HCT116 (cell line): ENCODE data around the gene KRTAP29-1. TPM values are rescaled to one million over a fixed set of nuclear protein-coding genes. Genes with fewer than 3 reads are reported as not detected.
A peak's percentile ranks its signal among the peaks of the same experiment; 100 is the strongest.

ENCODE experiments used
- ATAC-seq: fragments of 200-7000 bp; cut with Tn5 transposase; 2 replicates; pipeline ENCODE4 v1.9.1; 2020; ENCODE audit warnings: mild to moderate bottlenecking, moderate library complexity
- BruUV-seq: library from RNA; stranded (reverse); fragments of 400-500 nt; replicated peaks from 2 replicates; lab custom pipeline; 2021; lab: Mats Ljungman, UMichigan
- CTCF ChIA-PET: fragments of 300-600 bp; sonication (Branson Sonifier 250); formaldehyde crosslinking; loops from one replicate; lab custom pipeline; 2021; ENCODE audit warnings: antibody characterized with exemption; lab: Charles Lee
- POLR2A ChIA-PET: fragments of 300-600, 350-600 bp; sonication (Branson Sonifier 250); formaldehyde crosslinking; loops from one replicate; lab custom pipeline; 2021; ENCODE audit warnings: antibody characterized with exemption; lab: Charles Lee
- RAD21 ChIA-PET, 2 experiments: fragments of 300-600 bp; sonication (Branson Sonifier 250); formaldehyde crosslinking; loops; one replicate each; lab custom pipeline; 2023; ENCODE audit warnings: low total read pairs in 2 of 2; ENCODE audit not compliant: uncharacterized antibody in 2 of 2, unreplicated experiment in 2 of 2, low non-redundant PET in 1 of 2; lab: Charles Lee
- DNase-seq: peaks from one replicate; pipeline ENCODE4 v3.0.0-alpha.2; 2010; ENCODE audit warnings: low read depth, low spot score
- H2AFZ ChIP-seq: fragments of 200-600 bp; shearing (Covaris generic), sonication (generic); 2 replicates; pipeline ENCODE4 v1.6.1; 2017; ENCODE audit warnings: low read depth, mixed run types, mixed read lengths, antibody characterized with exemption, low read length; ENCODE audit not compliant: poor library complexity, severe bottlenecking
- H3K27ac ChIP-seq: 2 replicates; pipeline ENCODE4 v1.5.1; 2012; ENCODE audit warnings: low read depth, low read length
- H3K27me3 ChIP-seq: fragments of 200-600 bp; sonication (generic); 2 replicates; pipeline ENCODE4 v1.6.1; 2016; ENCODE audit warnings: mixed run types, low read length, mixed read lengths; ENCODE audit not compliant: insufficient read depth
- H3K36me3 ChIP-seq, 2 experiments: fragments of 200-500 bp in 1 of 2; fragments of 200-600 bp in 1 of 2; sonication (Bioruptor generic) in 1 of 2; sonication (generic) in 1 of 2; 2 replicates each; pipeline versions ENCODE4 v1.5.1 to v1.6.1; 2014 to 2016; ENCODE audit warnings: low read length in 2 of 2, inconsistent platforms in 1 of 2, mixed read lengths in 1 of 2, mixed run types in 1 of 2; ENCODE audit not compliant: insufficient read depth in 2 of 2, control insufficient read depth in 1 of 2
- H3K4me1 ChIP-seq, 2 experiments: fragments of 200-600 bp in 1 of 2; sonication (generic) in 1 of 2; 2 replicates each; pipeline versions ENCODE4 v1.5.1 to v1.6.1; 2012 to 2017; ENCODE audit warnings: low read length in 2 of 2, inconsistent platforms in 1 of 2, mild to moderate bottlenecking in 1 of 2, mixed read lengths in 1 of 2, mixed run types in 1 of 2, moderate library complexity in 1 of 2; ENCODE audit not compliant: insufficient read depth in 2 of 2, control insufficient read depth in 1 of 2
- H3K4me2 ChIP-seq: fragments of 200-600 bp; sonication (generic); 2 replicates; pipeline ENCODE4 v1.6.1; 2017; ENCODE audit warnings: mixed run types, low read length, mixed read lengths
- H3K4me3 ChIP-seq, 2 experiments: fragments of 200-600 bp in 1 of 2; sonication (generic) in 1 of 2; replicated peaks in 1 of 2; 2 replicates each; pipeline ENCODE4 v1.5.1; 2011 to 2016; ENCODE audit warnings: low read length in 2 of 2, control low read depth in 1 of 2, low read depth in 1 of 2, mild to moderate bottlenecking in 1 of 2, mixed read lengths in 1 of 2, mixed run types in 1 of 2
- H3K79me2 ChIP-seq: fragments of 200-600 bp; sonication (generic); 2 replicates; pipeline ENCODE4 v1.6.1; 2017; ENCODE audit warnings: mild to moderate bottlenecking, mixed run types, low read length, moderate library complexity, mixed read lengths; ENCODE audit not compliant: insufficient read depth
- H3K9ac ChIP-seq: fragments of 200-600 bp; sonication (generic); 2 replicates; pipeline ENCODE4 v1.6.1; 2016; ENCODE audit warnings: low read length, mixed read lengths
- H3K9me2 ChIP-seq: fragments of 200-600 bp; sonication (generic), shearing (Covaris generic); 2 replicates; pipeline ENCODE4 v1.6.1; 2017; ENCODE audit warnings: mixed run types, mild to moderate bottlenecking, moderate library complexity; ENCODE audit not compliant: insufficient read depth
- H3K9me3 ChIP-seq, 2 experiments: fragments of 200-500 bp in 1 of 2; fragments of 200-600 bp in 1 of 2; sonication (Bioruptor generic) in 1 of 2; sonication (generic) in 1 of 2; 2 replicates each; pipeline ENCODE4 v1.6.1; 2014 to 2017; ENCODE audit warnings: low read length in 2 of 2, mixed read lengths in 2 of 2, inconsistent platforms in 1 of 2, low read depth in 1 of 2, mild to moderate bottlenecking in 1 of 2, mixed run types in 1 of 2, moderate library complexity in 1 of 2; ENCODE audit not compliant: control insufficient read depth in 1 of 2, insufficient read depth in 1 of 2
- H4K20me1 ChIP-seq: fragments of 200-600 bp; sonication (generic), shearing (Covaris generic); 2 replicates; pipeline ENCODE4 v1.6.1; 2017; ENCODE audit warnings: mixed run types, mild to moderate bottlenecking, moderate library complexity; ENCODE audit not compliant: insufficient read depth
- CTCF ChIP-seq, 3 experiments: fragments of 200-600 bp in 1 of 3; sonication (generic) in 1 of 3; IDR thresholded peaks in 2 of 3; conservative IDR thresholded peaks in 1 of 3; 2 replicates each; pipeline ENCODE4 v1.5.1; 2012 to 2017; ENCODE audit warnings: low read depth in 2 of 3, low read length in 2 of 3, antibody characterized with exemption in 1 of 3, borderline replicate concordance in 1 of 3, control low read depth in 1 of 3, mild to moderate bottlenecking in 1 of 3, mixed read lengths in 1 of 3, mixed run types in 1 of 3, moderate library complexity in 1 of 3; ENCODE audit not compliant: insufficient read depth in 1 of 3
- ELF1 ChIP-seq: IDR thresholded peaks from 2 replicates; pipeline ENCODE4 v1.6.1; 2012; ENCODE audit warnings: low read depth, borderline replicate concordance
- EZH2 ChIP-seq: fragments of 200-600 bp; sonication (generic); IDR thresholded peaks from 2 replicates; pipeline ENCODE4 v1.6.1; 2017; ENCODE audit warnings: antibody characterized with exemption, mixed run types
- EZH2phosphoT487 ChIP-seq: fragments of 200-600 bp; IDR thresholded peaks from 2 replicates; pipeline ENCODE4 v1.6.1; 2018; ENCODE audit warnings: antibody characterized with exemption, borderline replicate concordance
- FOSL1 ChIP-seq: IDR thresholded peaks from 2 replicates; pipeline ENCODE4 v1.6.1; 2012; ENCODE audit warnings: low read depth
- JUND ChIP-seq: IDR thresholded peaks from 2 replicates; pipeline ENCODE4 v1.6.1; 2012
- MAX ChIP-seq: IDR thresholded peaks from 2 replicates; pipeline ENCODE4 v1.6.1; 2012
- POLR2A ChIP-seq: IDR thresholded peaks from 2 replicates; pipeline ENCODE4 v1.7.0; 2011; ENCODE audit warnings: borderline replicate concordance; ENCODE audit not compliant: insufficient read depth, insufficient read length; ENCODE audit errors: extremely low read depth
- POLR2AphosphoS5 ChIP-seq: IDR thresholded peaks from 2 replicates; pipeline ENCODE4 v1.6.1; 2011; ENCODE audit warnings: mild to moderate bottlenecking, low read depth, low read length, moderate library complexity
- RAD21 ChIP-seq: IDR thresholded peaks from 2 replicates; pipeline ENCODE4 v1.6.1; 2012; ENCODE audit warnings: low read depth, mild to moderate bottlenecking
- REST ChIP-seq: IDR thresholded peaks from 2 replicates; pipeline ENCODE4 v1.6.1; 2012; ENCODE audit warnings: low read depth
- TCF7L2 ChIP-seq: IDR thresholded peaks from 2 replicates; pipeline ENCODE4 v1.7.0; 2011; ENCODE audit warnings: borderline replicate concordance, inconsistent platforms; ENCODE audit not compliant: insufficient read depth, insufficient read length; ENCODE audit errors: extremely low read depth
- ZFX ChIP-seq: fragments of 450-650 bp; IDR thresholded peaks from 2 replicates; pipeline ENCODE4 v1.6.1; 2017
- intact Hi-C: fragments of 100-400 bp; cut with micrococcal nuclease; formaldehyde crosslinking; loops from 2 replicates; pipeline ENCODE4 v1.10.0; 2022
- total RNA-seq: library from RNA; stranded (reverse); gene quantifications from one replicate; pipeline ENCODE4 v1.2.1, GENCODE V29; 2021; ENCODE audit not compliant: unreplicated experiment

The KRTAP29-1 gene
- total RNA-seq, 1 experiment from 2014 or later: 0.22 TPM

DNA sequence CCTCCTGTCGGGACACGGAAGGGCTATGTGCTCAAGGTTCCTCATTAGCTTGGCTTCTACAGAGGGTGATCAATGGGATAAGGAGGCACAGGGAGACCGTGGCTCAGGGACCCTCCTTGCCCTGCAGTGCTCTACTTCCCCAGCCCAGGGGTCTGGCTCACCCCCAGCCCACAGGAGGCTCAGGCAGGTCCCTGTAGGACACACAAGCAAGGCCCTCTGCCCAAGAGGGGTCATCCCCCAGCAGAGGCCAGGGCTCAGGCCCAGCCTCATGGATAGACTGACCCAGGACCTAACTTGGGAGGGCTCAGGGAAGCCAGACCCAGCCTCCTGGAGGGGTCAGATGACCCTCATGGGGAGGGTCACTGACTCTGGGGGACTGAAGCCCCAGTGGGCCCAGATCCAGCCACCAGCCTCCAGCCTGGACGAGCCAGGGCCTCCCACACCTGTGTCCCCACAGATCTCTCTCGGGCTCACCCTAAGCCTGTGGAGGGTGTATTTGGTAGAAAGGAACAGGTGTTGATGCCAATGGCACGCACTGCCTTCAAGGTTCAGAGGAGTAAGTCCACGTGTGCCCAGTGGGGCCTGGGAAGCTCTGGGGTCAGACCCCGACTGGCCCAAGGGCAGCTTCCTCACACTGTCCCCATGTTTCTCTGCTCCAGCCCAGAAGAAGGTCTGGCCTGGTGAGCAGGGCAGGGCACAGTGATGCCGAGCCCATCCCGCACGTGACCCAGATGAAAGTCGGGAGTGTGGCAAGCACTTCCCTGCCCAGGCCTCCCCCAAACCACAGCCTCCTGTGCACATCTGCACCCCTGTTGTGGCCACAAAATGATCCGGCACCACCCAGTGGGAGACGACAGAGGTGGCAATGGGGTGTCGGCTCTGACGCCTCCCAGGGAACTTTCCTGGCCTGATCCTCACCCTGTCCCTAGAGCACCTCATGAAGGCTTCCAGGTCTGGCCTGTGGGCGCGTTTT is 23.8 kb upstream of the KRTAP29-1 start:
- DNase-seq (no peak), ATAC-seq (no peak)
- Histone ChIP-seq H3K4me3 (no peak overlapping the region), H3K27ac (no peak overlapping the region; the same call in 1 of the 2 replicates), H3K4me1 (peaks cover 8 to 31% of the 10 kb centered on the region in 2 experiments; a peak in 3 of 4 replicates), H3K36me3 (no peaks in the 10 kb centered on the region), H4K20me1 (no peaks in the 10 kb centered on the region), H2AFZ (no peak overlapping the region), H3K9ac (no peak overlapping the region), H3K79me2 (no peaks in the 10 kb centered on the region), H3K27me3 (no peaks in the 10 kb centered on the region), H3K9me2 (no peaks in the 10 kb centered on the region), H3K9me3 (peaks cover 0 to 12% of the 10 kb centered on the region in 2 experiments; a peak in 1 of 4 replicates), H3K4me2 (no peak overlapping the region)
- ChIA-PET POLR2A (no interaction called here), RAD21 (no interaction called here), CTCF (no interaction called here)
- TF ChIP-seq ELF1: no peak
- TF ChIP-seq EZH2phosphoT487: no peak
- no peak for TF ChIP-seq POLR2AphosphoS5
- TF ChIP-seq ZFX: no peak
- TF ChIP-seq RAD21: peak; percentile 40
- no peak for TF ChIP-seq EZH2
- no TSS peak for BruUV-seq
- intact Hi-C loops: loop anchor here (10.0 kb wide), 1 partner anchor 702 kb away; no protein-coding TSS in a partner anchor

DNA sequence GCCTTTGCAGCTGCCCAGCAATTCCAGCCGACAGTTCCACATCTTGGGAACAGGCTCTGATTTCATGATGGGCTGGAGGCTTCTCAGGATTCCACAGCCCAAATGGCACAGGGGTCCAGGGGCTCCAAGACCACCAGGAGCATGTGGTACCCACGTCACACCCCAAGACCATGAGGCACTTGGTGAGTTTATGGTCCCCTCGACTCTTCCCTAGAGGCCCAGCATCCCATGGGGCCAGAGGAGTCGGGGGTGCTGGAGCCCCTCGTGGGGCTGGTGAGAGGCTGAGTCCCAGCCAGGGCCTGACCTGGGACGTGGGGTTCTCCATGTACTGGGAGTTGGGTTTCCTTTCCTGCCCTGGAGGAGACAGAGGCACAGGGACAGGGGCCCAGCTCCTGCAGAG is 23.0 kb upstream of the KRTAP29-1 start:
- no peak overlapping the region for H3K4me3 ChIP-seq
- no peak overlapping the region for H3K9ac ChIP-seq
- DNase-seq (no peak), ATAC-seq (no peak)
- no peak overlapping the region for H2AFZ ChIP-seq
- ChIA-PET POLR2A (no interaction called here), CTCF (no interaction called here), RAD21 (no interaction called here)
- H4K20me1 ChIP-seq: no peaks in the 10 kb centered on the region
- H3K4me1 ChIP-seq: peaks cover 8 to 31% of the 10 kb centered on the region in 2 experiments; a peak in 3 of 4 replicates
- H3K4me2 ChIP-seq: no peak overlapping the region
- H3K36me3 ChIP-seq: peaks cover 0 to 6% of the 10 kb centered on the region in 2 experiments; a peak in 1 of 4 replicates
- H3K9me3 ChIP-seq: peaks cover 0 to 12% of the 10 kb centered on the region in 2 experiments; a peak in 1 of 4 replicates
- H3K27ac ChIP-seq: no peak overlapping the region; the same call in 1 of the 2 replicates
- H3K79me2 ChIP-seq: no peaks in the 10 kb centered on the region
- intact Hi-C loops: loop anchor here (2.0 to 10.0 kb wide), 3 partner anchors 171 to 701 kb away; no protein-coding TSS in a partner anchor
- no peaks in the 10 kb centered on the region for H3K9me2 ChIP-seq
- no peaks in the 10 kb centered on the region for H3K27me3 ChIP-seq
- no TSS peak for BruUV-seq
- TF ChIP-seq JUND (no peak), EZH2phosphoT487 (no peak), REST (no peak), RAD21 (no peak), POLR2A (no peak), TCF7L2 (no peak), CTCF (IDR thresholded peaks at IDR 0.05 in 2 of 3, conservative IDR thresholded peaks at IDR 0.05 in 1 of 3; ENCODE audit: borderline replicate concordance in 1 of 3, insufficient read depth in 1 of 3, low read depth in 2 of 3, low read length in 2 of 3) (no peak), FOSL1 (no peak), MAX (no peak)
